ENCODE data around the gene ZNF420.
A peak's percentile ranks its signal among the peaks of the same experiment; 100 is the strongest.
"Not testable (repeated sequence)": the region's sequence is repeated elsewhere in the genome, so short reads cannot be mapped to it uniquely, and the experiment has no call there.

Gene ZNF420

DNA sequence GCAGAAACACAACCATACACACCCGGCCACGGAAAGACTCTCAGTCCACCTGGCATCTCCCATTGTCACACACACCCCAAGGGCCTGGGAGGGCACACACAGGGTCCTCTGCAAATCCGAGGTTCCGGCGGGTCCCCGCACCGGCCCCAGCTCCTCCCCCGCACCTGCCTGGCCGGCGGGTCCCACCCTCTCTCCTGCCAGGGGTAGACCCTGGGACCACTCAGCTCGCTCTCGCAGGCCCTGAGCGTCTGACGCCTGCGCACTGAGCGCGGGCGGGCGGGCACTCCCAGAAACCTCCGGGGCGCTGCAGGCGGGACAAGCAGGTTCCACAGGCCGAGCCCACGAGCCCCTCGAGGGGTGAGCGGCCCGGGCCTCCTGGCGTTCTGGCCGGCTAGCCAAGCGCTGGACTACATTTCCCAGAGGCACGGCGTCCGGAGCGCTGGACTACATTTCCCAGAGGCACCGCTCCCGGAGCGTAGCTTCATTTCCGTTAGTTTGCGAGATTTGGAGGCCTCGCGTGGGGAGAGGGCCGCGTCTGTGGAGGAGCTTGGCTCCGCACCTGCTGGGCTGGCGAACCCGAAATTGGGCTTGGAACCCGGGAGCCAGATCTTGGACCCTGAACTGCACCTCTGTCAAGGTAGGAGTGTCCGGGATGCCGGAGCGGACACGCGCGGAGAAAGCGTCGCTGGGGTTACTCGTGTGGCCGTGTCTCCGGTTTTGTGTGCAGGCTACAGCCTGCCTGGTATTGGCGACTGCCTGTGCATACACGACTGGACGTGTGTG lies at the start of gene ZNF420:
TSS of gene ZNF420 (plus strand) at position 500 of the 783 bp plus-strand sequence. CDS start 10,686 bp downstream, outside the sequence.
- peak; percentile 71 to 80 for DNase-seq (ENCODE audit: low read depth in 2 of 2, low spot score in 1 of 2)

DNA sequence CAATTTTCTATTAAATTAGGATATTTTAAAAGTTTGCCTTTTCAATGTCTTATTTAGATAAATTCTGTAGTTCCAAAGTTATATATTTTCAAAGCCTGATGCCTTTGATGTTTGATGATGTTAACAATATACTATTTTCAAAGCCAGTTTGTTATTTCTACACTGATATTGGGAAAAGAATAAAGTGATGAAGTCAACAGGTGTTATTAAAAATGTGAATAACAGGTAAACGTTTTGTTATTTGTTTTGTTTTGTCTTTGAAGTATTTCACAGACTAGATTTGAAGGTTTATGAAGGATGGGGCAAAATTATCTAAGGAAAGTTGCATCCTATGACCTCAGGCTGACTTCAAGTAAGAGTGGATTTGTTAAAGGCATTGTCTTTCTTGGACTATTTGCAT lies 33.1 kb upstream of the ZNF420 start:
- DNase-seq (ENCODE audit: low read depth in 2 of 2, low spot score in 1 of 2) = no peak

DNA sequence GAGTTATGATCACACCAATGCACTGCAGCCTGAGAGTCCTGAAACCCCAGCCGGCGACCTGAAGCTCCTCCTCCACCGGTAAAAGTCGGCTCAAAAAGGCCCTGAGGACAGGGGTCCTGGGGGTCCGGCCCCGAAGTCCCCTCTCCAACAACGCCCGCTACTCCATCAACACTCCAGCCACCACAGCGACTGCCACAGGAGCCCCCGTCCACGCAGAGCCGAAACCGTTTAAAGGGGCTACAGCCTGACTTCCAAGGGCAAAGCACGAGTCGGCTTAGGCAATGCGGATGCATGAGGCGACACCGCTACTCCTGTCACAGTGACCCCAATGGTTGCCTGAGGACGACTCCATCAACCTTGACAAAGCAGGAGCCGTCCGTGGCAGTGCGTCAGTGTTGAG lies 22.9 kb upstream of the ZNF420 start:
- DNase-seq (ENCODE audit: low read depth in 2 of 2, low spot score in 1 of 2) = no peak

DNA sequence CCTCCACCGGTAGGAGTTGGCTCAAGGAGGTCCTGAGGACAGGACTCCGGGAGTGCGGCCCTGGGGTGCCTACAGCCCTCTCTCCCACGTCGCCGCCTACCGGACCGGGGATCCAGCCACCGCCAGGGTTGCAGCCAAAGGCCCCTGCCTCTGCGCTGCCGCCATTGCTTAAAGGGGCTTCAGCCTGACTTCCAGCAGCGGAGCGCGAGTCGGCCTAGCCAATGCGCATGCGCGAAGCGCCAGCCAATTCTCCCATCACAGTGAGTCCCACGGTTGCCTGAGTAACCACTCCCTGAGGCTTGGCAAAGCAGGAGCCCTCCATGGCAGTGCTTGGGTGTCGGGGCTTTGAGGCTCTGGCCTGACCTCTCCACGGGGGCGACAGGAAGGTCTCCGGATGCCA lies 21.5 kb upstream of the ZNF420 start:
- no peak for DNase-seq (ENCODE audit: low read depth in 2 of 2, low spot score in 1 of 2)

DNA sequence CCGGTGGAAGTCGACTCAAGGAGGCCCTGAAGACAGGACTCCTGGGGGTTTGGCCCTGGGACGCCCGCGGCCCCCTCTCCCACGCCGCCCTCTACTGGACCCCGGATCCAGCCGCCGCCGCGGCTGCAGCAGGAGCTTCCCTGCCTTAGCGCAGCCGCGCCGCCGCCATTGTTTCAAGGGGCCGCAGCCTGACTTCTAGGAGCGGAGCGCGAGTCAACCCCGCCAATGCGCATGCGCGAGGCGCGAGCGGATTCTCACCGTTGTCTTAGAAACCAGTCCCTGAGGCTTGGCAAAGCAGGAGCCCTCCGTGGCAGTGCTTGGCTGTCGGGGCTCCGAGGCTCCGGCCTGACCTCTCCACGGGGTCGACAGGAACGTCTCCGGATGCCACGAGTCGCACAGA lies 19.1 kb upstream of the ZNF420 start:
- no peak for DNase-seq (ENCODE audit: low read depth in 2 of 2, low spot score in 1 of 2)

DNA sequence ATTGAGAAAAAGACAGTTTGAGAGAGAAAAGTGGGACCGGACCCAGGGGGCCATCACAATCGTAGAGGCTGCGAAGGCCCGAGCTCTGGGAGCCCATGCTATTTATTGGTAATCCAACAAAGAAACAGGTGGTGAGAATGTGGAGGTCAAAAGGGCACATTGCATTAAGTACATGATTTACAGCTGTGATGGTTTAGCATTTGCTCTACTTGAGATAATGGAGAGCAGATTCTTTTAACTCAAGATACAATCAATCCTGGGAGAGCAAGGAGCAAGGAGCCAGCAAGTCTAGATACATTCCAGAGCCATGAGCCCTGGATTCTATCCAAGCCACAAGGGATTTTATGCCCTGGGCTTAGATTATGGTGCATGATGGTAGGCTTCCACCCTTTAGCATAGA lies 13.3 kb upstream of the ZNF420 start:
- DNase-seq (ENCODE audit: low read depth in 2 of 2, low spot score in 1 of 2) = not testable (repeated sequence)

DNA sequence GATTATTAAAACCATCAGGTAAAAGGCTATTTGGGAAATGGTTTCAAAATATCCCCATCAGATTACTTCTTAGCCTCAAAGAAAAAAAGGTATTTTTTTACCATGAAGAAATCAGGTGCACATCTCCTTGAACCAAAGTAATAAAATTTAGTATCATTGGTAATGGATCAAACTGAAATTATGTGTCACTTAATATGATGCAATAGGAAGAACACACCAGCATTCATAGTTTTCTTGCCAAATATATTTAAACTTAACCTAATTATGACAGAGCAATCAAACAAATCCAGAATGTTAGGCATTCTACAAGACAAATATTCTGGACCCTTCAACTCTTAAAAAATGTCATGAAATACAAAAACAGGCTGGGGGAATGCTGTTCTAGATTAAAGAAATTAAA lies 4.1 kb upstream of the ZNF420 start:
- no peak for DNase-seq (ENCODE audit: low read depth in 2 of 2, low spot score in 1 of 2)

DNA sequence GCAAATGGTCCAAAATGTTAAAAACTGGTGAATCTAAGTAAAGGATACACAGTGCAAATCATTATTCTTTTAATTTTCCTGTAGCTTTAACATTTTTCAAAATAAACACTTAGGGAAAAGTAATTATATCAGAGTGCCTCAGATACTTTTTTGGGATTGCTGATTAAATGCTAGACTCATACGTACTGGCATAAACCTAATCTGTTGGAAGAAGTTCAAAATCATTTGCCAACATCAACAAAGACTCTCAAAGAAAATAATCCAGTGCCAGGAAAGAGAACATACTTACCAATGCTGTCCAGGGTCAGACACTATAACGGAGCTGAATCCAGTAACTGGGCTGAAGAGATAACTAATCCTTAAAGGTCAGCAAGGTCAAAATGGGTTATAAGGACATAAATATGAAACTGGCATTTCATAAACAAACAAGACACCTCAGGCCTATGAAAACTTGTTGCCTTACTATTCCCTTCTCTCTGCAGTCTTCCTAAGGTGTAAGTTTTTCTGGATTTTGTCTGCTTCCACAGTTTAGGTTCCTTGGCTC lies 3.3 kb upstream of the ZNF420 start:
- DNase-seq (ENCODE audit: low read depth in 2 of 2, low spot score in 1 of 2) = no peak

DNA sequence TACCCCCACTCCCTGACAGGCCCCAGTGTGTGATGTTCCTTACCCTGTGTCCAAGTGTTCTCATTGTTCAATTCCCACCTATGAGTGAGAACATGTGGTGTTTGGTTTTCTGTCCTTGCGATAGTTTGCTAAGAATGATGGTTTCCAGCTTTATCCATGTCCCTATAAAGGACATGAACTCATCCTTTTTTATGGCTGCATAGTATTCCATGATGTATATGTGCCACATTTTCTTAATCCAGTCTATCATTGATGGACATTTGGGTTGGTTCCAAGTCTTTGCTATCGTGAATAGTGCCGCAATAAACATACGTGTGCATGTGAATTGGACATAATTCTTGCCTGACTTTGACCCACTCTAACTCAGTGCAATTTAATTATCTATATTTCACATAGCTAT lies 1.7 kb upstream of the ZNF420 start:
- not testable (repeated sequence) for DNase-seq (ENCODE audit: low read depth in 2 of 2, low spot score in 1 of 2)

DNA sequence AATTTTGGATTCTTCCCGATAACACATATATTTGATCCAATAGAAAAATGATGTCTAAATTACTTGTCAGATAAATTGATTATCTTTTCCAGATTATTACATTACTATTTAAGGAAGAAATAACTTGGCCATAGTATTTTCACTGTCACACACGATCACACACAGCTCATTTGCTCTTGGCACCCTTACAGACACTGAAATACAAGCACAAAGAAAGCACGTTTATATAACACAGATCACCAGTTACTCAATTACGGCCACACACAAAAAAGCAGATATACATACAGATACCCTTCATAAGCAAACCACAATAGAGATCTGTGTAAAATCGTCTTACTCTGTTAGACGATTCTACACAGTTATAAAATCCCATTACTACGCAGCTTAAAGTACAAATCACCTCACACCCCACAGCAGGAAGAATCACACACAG lies 716 bp upstream of the ZNF420 start:
- DNase-seq (ENCODE audit: low read depth in 2 of 2, low spot score in 1 of 2) = no peak

DNA sequence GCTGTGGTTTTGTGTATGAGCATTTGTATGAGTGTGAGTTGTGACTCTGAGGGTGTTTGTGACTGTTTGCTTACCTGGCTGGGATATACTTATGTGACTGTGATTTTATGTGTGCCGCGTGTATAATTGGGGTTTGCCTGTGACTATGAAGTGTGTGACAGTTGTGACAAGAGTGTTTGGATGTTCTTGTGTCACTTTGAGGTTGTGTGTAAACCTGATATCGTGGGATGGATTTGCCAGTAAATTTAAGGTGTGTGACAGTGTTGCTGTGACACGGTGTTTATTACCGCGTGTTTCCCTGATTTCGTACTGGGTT lies 442 bp downstream of the ZNF420 start:
- no peak for DNase-seq (ENCODE audit: low read depth in 2 of 2, low spot score in 1 of 2)

DNA sequence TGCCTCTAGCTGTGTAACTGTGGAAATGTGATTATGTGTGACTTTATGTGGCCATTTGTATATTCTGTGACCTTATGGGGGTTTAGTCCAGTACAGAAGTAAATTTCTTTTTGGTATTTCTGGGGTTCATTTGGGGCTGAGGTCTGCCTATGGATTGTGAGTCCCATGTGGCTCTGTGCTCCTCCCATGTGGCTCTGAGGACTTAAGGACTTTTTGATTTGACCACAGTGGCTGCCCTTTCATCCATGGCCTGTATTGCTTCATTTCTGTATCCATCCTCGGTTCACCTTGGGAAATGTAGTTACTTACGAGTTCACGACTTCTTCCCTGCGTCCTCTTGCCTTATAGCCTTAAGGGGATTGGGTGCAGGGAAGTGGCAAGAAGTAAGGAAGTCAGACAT lies 1.0 kb downstream of the ZNF420 start:
- DNase-seq (ENCODE audit: low read depth in 2 of 2, low spot score in 1 of 2) = no peak

DNA sequence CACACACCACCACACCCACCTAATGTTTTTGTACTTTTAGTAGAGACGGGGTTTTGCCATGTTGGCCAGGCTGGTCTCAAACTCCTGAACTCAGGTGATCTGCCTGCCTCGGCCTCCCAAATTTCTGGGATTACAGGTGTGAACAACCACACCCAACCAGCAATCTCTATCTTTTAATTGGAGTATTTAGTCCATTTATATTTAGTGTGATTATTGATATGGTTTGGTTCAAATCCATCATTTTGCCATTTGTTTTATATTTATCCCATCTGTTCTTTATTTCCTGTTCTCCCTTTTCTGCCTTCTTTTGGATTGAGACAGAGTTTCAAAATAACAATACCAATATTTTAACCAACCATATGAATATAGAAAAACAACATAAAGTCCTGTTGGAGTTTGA lies 4.1 kb downstream of the ZNF420 start:
- DNase-seq (ENCODE audit: low read depth in 2 of 2, low spot score in 1 of 2) = no peak

DNA sequence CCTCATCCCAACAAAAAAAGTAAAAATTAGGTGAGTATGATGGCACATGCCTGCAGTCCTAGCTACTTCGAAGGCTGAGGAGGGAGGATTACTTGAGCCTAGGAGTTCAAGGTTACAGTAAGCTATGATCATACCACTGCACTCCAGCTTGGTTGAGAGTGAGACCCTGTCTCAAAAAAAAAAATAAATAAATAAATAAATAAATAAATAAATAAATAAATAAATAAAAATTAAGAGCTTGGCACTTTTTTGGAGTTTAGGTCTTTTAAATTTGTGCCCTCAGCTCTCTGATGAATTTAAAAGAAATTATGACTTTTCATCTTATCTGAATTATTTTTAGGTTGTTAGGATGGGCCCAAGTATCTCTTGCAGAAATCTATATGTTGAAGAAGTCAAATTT lies 8.9 kb downstream of the ZNF420 start:
- no peak for DNase-seq (ENCODE audit: low read depth in 2 of 2, low spot score in 1 of 2)

DNA sequence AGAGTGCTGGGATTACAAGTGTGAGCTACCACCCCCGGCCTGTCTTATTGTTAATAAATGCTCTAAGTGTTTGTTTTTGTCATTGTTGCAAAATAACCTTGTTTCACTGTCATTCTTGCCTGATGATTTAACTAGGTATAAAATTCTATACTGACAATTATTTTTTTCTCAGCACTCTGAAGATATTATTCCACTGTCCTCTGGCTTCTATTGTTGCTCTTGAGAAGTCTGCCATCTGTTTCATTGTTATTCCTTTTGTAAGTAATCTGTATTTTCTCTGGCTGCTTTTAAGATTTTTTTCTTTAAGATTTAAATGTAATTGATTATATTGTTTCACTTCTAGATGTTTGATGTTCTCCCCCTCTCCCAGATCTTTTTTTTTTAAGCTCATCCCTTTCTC lies 17.6 kb downstream of the ZNF420 start:
- no peak for DNase-seq (ENCODE audit: low read depth in 2 of 2, low spot score in 1 of 2)

DNA sequence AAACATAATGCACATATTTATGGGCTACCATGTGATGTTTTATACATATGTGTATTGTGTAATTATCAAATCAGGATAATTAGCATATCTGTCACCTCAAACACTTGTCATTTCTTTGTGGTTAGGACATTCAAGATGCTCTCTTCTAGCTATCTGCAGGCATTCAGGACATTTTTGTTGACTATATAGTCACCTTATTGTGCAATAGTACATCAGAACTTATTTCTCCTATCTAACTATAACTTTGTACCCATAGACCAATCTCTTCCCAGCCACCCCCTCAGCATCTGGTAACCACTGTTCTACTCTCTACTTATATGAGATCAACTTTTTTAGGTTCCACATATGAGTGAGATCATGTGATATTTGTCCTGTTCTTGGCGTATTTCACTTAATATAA lies 20.3 kb downstream of the ZNF420 start:
- DNase-seq (ENCODE audit: low read depth in 2 of 2, low spot score in 1 of 2) = no peak

DNA sequence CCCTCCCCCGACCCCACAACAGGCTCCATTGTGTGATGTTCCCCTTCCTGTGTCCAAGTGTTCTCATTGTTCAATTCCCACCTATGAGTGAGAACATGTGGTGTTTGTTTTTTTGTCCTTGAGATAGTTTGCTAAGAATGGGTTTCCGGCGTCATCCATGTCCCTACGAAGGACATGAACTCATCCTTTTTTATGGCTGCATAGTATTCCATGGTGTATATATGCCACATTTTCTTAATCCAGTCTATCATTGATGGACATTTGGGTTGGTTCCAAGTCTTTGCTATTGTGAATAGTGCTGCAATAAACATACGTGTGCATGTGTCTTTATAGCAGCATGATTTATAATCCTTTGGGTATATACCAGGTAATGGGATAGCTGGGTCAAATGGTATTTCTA lies 25.9 kb downstream of the ZNF420 start:
- not testable (repeated sequence) for DNase-seq (ENCODE audit: low read depth in 2 of 2, low spot score in 1 of 2)

DNA sequence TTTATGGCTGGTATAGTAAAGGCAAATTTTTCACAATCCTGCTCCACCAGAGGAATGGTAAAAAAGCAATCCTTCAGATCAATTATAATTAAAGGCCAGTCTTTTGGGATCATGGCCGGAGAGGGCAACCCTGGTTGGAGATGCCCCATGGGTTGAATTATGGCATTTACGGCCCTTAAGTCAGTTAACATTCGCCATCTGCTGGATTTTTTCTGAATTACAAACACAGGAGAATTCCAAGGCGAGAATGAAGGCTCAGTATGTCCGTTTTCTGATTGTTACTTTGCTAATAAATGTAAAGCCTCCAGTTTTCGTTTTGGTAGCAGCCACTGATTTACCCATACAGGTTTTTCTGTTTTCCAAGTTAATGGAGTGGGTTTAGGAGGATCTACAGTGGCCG lies 33.5 kb downstream of the ZNF420 start:
- not testable (repeated sequence) for DNase-seq (ENCODE audit: low read depth in 2 of 2, low spot score in 1 of 2)

DNA sequence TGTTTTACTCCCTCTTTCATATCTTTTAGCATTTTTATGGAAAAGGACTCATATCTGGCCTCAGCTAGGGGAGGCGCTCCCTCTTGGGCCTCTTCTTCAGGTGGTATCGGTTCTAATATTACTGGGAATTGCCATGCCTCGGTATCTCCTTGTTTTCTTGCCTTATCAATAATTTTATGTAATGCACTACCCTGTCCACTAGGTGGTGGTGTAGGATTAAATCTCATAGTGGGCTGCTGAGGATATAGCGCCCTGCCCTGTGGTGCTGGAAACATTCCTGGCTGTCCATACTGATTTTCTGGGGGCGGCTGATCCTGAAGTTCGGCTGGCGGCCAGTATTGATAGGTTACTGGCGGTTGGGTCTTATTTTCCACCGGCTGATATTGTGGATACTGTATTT lies 35.8 kb downstream of the ZNF420 start:
- no peak for DNase-seq (ENCODE audit: low read depth in 2 of 2, low spot score in 1 of 2)

DNA sequence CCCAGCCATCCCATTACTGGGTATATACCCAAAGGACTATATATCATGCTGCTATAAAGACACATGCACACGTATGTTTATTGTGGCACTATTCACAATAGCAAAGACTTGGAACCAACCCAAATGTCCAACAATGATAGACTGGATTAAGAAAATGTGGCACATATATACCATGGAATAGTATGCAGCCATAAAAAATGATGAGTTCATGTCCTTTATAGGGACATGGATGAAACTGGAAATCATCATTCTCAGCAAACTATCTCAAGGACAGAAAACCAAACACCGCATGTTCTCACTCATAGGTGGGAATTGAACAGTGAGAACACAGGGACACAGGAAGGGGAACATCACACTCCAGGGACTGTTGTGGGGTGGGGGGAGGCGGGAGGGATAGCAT lies 43.9 kb downstream of the ZNF420 start:
- not testable (repeated sequence) for DNase-seq (ENCODE audit: low read depth in 2 of 2, low spot score in 1 of 2)

DNA sequence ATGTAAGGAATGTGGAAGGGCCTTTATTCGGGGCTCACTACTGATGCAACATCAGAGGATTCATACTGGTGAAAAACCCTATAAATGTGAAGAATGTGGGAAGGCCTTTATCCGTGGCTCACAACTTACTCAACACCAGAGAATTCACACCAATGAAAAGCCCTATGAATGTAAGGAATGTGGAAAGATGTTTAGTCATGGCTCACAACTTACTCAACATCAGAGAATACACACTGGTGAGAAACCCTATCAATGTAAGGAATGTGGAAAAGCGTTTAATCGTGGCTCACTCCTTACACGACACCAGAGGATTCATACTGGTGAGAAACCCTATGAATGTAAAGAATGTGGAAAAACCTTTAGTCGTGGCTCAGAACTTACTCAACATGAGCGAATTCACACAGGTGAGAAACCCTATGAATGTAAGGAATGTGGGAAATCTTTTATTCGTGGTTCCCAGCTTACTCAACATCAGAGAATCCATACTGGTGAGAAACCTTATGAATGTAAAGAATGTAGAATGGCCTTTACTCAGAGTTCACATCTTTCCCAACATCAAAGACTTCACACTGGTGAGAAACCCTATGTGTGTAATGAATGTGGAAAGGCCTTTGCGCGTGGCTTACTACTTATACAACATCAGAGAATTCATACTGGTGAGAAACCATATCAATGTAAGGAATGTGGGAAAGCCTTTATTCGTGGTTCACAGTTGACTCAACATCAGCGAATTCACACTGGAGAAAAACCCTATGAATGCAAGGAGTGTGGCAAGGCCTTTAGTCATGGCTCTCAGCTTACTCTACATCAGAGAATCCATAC lies 50.0 kb downstream of the ZNF420 start:
- no peak for DNase-seq (ENCODE audit: low read depth in 2 of 2, low spot score in 1 of 2)

DNA sequence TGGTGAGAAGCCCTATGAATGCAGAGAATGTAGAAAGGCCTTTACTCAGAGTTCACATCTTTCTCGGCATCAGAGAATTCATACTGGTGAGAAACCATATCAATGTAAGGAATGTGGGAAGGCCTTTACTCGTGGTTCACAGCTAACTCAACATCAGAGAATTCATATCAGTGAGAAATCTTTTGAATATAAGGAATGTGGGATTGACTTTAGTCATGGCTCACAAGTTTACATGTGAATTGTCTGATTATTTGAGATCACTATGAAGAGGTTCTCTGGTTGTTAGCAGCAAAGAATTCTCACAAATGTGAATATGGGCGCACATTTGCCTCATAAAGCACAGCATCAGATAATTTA lies 50.6 kb downstream of the ZNF420 start:
- no peak for DNase-seq (ENCODE audit: low read depth in 2 of 2, low spot score in 1 of 2)

All from stimulated activated CD8-positive, alpha-beta memory T cell treated with anti-CD3 and anti-CD28 coated beads, Interleukin-4, amount 100 ng/mL, for 4 hours (primary cell).